HL-60 (cell line): ENCODE results near the gene ANAPC10.

ENCODE experiments used
- DNase-seq, 2 experiments: peaks; one replicate each; pipeline ENCODE4 v3.0.0-alpha.2; 2010 to 2020; ENCODE audit warnings: low read depth in 1 of 2, low spot score in 1 of 2
- H3K27ac ChIP-seq: fragments of 250-450 bp; sonication (Bioruptor Pico); replicated peaks from 2 replicates; pipeline ENCODE4 v1.5.1; 2020; ENCODE audit warnings: mild to moderate bottlenecking, moderate library complexity
- H3K27me3 ChIP-seq: fragments of 250-450 bp; sonication (Bioruptor Pico); 2 replicates; pipeline ENCODE4 v1.5.1; 2021; ENCODE audit warnings: mild to moderate bottlenecking, moderate library complexity; ENCODE audit not compliant: insufficient read depth, poor library complexity, severe bottlenecking
- H3K4me3 ChIP-seq: replicated peaks from 2 replicates; pipeline ENCODE4 v1.5.1; 2011; ENCODE audit warnings: mild to moderate bottlenecking, control low read depth, low read length; ENCODE audit not compliant: insufficient read depth
- GABPA ChIP-seq: IDR thresholded peaks from 2 replicates; pipeline ENCODE4 v1.6.1; 2012; ENCODE audit warnings: low read depth
- POLR2AphosphoS5 ChIP-seq: IDR thresholded peaks from 2 replicates; pipeline ENCODE4 v1.6.1; 2012; ENCODE audit warnings: low read depth
- SPI1 ChIP-seq: IDR thresholded peaks from 2 replicates; pipeline ENCODE4 v1.6.1; 2012; ENCODE audit warnings: low read depth, mild to moderate bottlenecking, borderline replicate concordance
- TF ChIP-seq, protein P1 (sequence below): IDR thresholded peaks from one replicate; pipeline ENCODE4 v1.5.1; 2011; ENCODE audit warnings: low read length, control low read depth, inconsistent platforms; ENCODE audit not compliant: insufficient read depth
- TF ChIP-seq, protein P2 (sequence below): IDR thresholded peaks from 2 replicates; pipeline ENCODE4 v1.6.1; 2012; ENCODE audit warnings: low read depth; ENCODE audit not compliant: insufficient replicate concordance

Gene ANAPC10

DNA sequence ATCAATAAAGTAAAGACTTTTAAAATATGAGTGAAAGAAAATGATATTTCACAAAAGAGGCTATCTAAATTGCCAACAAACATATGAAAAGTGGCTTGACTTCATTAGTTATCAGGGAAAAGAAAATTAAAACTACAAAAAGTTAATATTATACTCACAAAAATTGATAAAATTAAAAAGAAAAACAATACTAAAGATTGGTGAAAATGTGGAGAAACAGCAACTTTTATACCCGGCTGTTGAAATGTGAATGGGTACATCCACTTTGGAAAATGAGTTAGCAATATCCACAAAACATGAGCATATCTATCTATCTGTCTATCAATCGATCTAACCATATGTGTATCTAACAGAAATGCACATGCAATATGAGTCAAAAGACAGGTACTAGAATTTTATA is 122.3 kb downstream of the ANAPC10 start:
- no peak overlapping the region for H3K27ac ChIP-seq
- H3K4me3 ChIP-seq = no peak overlapping the region
- DNase-seq = no peak
- H3K27me3 ChIP-seq = no peaks in the 10 kb centered on the region
- TF ChIP-seq, protein P1, sequence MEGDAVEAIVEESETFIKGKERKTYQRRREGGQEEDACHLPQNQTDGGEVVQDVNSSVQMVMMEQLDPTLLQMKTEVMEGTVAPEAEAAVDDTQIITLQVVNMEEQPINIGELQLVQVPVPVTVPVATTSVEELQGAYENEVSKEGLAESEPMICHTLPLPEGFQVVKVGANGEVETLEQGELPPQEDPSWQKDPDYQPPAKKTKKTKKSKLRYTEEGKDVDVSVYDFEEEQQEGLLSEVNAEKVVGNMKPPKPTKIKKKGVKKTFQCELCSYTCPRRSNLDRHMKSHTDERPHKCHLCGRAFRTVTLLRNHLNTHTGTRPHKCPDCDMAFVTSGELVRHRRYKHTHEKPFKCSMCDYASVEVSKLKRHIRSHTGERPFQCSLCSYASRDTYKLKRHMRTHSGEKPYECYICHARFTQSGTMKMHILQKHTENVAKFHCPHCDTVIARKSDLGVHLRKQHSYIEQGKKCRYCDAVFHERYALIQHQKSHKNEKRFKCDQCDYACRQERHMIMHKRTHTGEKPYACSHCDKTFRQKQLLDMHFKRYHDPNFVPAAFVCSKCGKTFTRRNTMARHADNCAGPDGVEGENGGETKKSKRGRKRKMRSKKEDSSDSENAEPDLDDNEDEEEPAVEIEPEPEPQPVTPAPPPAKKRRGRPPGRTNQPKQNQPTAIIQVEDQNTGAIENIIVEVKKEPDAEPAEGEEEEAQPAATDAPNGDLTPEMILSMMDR = no peak
- TF ChIP-seq POLR2AphosphoS5 (no peak), SPI1 (no peak), GABPA (no peak)
- TF ChIP-seq, protein P2, sequence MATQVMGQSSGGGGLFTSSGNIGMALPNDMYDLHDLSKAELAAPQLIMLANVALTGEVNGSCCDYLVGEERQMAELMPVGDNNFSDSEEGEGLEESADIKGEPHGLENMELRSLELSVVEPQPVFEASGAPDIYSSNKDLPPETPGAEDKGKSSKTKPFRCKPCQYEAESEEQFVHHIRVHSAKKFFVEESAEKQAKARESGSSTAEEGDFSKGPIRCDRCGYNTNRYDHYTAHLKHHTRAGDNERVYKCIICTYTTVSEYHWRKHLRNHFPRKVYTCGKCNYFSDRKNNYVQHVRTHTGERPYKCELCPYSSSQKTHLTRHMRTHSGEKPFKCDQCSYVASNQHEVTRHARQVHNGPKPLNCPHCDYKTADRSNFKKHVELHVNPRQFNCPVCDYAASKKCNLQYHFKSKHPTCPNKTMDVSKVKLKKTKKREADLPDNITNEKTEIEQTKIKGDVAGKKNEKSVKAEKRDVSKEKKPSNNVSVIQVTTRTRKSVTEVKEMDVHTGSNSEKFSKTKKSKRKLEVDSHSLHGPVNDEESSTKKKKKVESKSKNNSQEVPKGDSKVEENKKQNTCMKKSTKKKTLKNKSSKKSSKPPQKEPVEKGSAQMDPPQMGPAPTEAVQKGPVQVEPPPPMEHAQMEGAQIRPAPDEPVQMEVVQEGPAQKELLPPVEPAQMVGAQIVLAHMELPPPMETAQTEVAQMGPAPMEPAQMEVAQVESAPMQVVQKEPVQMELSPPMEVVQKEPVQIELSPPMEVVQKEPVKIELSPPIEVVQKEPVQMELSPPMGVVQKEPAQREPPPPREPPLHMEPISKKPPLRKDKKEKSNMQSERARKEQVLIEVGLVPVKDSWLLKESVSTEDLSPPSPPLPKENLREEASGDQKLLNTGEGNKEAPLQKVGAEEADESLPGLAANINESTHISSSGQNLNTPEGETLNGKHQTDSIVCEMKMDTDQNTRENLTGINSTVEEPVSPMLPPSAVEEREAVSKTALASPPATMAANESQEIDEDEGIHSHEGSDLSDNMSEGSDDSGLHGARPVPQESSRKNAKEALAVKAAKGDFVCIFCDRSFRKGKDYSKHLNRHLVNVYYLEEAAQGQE = no peak

DNA sequence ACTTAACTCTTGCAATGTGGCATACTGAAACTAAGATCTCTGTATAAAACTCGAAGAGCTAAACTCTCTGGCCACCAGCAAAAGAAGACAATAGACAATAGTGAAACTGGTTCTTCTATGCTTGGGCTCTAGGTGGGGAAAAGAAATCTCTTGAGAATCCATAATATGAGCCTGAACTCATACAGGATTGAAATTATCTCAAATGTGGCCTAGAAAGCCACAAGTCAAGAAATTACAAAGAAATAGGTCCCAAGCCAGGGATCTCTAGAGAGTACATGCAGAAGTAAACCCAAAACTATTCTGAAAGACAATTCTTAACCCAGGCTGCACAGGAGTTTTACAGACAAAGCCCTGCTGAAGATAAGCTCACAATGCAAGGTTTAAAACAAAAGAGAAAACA is 127.4 kb downstream of the ANAPC10 start:
- Histone ChIP-seq H3K4me3 (no peak overlapping the region), H3K27ac (no peak overlapping the region), H3K27me3 (no peaks in the 10 kb centered on the region)
- DNase-seq = no peak
- TF ChIP-seq SPI1 = no peak
- TF ChIP-seq, protein P2 = no peak
- TF ChIP-seq POLR2AphosphoS5 = no peak
- TF ChIP-seq, protein P1 = no peak
- no peak for TF ChIP-seq GABPA

DNA sequence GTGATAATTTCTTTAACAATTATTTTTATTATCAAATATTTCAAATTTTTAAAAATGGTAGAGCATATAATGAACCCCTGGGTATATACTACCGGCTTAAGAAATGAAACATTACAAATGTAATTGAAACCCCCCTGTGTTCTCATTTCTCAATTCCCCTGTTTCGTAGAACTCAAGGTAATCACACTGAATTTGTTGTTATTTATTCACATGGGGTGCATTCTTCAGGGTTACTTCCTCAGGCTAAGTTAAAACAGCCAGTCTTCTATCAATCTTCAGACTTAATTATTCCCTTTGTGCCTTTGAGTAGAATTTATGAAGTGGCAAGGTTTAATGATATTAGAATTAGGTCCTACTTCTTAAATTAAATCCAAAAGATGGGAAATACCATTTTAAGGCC is 128.2 kb downstream of the ANAPC10 start:
- DNase-seq = no peak
- no peaks in the 10 kb centered on the region for H3K27me3 ChIP-seq
- no peak overlapping the region for H3K27ac ChIP-seq
- TF ChIP-seq GABPA (no peak), POLR2AphosphoS5 (no peak), SPI1 (no peak)
- TF ChIP-seq, protein P2 = no peak
- TF ChIP-seq, protein P1 = no peak
- H3K4me3 ChIP-seq = no peak overlapping the region
